Iris pigment epithelial cell (primary cell): ENCODE data around the gene CTRB1.
"Not testable (repeated sequence)": the region's sequence is repeated elsewhere in the genome, so short reads cannot be mapped to it uniquely, and the experiment has no call there.

Experiments used
- DNase-seq: peaks from one replicate; pipeline ENCODE4 v3.0.0-alpha.2; 2011; ENCODE audit warnings: low read depth

The CTRB1 gene

DNA sequence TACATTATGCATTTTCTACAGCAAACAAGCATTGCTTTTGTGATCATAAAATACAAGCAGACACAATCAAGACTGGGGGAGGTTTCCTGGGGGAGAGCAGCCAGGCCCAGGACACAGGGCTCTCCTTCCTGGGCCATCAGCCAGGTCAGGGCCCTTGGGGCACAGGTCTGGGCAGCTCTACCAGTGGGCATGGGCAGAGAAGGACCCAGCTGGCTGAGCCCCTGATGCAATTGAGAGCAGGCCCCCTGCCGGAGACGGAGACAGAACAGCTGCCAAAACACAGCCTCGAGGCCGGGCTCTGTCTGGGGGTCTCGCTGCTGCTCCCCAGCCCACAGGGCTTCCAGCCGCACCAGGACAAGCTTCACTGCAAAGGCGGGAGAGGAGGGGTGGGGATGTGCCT is 21.8 kb downstream of the CTRB1 start:
- DNase-seq: not testable (repeated sequence)

DNA sequence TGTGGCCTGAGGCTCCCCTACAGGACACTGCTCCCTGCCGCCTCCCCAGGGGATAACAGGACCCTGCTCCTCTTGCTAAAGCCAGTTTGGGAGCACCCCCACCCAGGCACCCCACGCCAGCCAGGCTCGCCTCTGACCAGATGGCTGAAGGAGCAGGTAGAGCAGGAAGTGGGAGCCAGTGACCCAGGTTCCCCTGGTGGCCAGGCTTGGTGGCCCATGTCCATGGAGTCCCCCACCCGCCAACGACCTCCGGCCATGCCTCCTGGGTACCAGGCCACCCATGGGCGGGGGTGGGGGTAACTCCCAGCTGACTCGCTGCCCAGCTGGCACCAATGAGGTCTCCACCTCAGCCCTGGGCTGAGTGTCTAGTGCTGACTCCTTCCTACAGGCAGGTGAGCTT is 22.6 kb downstream of the CTRB1 start:
- no peak for DNase-seq

DNA sequence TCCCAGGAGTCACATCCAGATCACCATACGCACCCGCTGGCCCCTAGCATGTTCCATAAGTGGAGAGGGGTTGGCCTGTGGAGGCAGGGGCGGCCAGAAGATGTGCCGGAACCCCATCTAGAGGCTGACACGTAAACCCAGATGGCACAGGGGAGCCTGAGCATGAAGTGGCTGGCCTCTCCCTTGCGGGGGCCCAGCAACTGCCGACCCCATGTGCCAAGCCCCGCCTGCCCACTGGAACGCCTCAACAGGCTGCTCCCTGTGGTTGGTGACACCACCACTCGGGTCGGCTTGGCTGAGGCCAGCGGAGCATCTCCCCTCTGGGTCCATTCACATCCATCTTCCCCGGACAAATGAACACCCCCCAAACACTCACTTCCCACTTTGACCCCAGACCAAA is 23.2 kb downstream of the CTRB1 start:
- DNase-seq: no peak

DNA sequence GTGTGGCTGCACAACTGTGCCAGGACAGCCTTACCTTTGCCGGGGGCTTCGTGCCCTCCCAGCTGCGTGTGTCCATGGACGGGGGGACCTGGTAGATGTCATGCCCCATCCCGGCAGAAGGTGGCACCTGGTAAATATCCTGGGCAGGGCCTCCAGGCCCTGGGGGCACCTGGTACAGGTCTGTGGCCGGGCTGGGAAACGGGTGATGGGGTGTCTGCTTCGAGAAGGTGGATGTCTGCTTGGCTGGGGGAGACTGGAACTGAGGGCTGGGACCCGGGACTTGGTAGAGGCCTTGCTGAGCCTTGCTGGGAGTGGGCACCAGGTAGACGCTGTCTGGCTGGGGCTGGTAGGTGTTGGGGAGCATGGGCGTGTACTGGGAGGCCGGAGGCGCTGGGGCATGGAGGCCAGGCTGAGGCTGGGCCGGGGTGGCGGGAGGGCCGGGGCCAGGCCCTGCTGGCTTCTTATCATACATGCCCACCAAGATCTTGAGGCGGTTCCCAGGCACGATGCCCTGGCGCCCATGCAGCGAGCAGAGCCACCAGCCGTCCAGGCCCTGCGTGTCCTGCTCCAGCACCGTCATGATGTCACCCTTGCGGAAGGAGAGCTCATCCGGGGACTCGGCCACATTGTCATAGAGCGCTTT is 23.8 kb downstream of the CTRB1 start:
- not testable (repeated sequence) for DNase-seq

DNA sequence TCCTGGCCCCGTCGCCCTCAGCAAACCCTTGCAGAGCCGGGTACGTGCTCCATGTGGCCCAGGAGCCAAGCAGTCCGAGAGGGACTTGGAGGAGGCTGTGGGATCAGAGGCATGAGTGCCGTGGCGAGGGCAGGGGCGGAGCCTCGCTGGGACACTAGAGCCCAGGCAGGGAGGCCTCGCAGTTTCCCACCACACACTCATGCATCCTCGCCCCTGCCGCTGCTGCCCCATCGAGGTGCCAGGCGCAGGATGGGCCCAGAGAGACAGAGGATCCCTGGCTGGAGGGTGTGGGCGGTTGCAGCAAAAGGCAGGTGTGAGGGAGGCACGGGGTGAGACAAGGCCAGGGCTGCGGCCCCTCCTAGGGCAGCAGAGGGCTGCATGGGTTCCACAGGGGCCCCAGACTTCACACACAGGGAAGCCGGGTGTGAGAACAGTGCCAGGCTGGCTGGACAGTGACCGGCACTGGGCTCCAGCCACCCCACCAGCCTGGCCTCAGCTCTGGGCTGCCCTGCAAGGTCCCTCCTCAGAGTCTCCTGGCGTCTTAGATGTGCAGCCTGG is 25.0 kb downstream of the CTRB1 start:
- no peak for DNase-seq

DNA sequence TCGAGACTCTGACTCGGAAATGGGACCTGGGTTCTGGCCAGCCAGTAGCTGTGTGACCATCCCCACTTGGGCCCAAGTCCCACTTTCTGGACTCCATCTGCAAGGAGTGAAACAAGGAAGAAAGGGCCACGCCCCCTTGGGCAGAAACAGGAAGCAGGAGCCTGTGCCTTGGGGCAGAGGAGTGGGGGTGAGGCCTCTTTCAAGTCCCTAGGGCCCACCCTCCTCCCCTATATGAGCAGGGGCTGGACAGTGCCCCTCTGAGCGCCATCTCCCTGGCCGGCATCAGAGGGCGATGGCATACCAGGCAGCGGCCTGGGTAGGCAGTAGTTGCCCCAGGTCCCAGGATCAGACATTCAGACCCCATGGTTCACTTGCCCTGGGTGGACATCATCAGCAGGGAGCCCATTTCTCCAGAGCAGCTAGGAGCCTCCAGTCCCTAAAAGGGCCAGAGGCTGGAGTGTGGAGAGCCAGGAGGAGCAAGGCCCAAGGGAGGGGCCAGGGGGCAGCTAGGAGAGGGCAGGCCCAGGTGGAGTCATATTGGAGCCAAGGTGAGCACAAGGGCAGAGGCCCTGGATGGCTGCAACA is 25.5 kb downstream of the CTRB1 start:
- DNase-seq: no peak

DNA sequence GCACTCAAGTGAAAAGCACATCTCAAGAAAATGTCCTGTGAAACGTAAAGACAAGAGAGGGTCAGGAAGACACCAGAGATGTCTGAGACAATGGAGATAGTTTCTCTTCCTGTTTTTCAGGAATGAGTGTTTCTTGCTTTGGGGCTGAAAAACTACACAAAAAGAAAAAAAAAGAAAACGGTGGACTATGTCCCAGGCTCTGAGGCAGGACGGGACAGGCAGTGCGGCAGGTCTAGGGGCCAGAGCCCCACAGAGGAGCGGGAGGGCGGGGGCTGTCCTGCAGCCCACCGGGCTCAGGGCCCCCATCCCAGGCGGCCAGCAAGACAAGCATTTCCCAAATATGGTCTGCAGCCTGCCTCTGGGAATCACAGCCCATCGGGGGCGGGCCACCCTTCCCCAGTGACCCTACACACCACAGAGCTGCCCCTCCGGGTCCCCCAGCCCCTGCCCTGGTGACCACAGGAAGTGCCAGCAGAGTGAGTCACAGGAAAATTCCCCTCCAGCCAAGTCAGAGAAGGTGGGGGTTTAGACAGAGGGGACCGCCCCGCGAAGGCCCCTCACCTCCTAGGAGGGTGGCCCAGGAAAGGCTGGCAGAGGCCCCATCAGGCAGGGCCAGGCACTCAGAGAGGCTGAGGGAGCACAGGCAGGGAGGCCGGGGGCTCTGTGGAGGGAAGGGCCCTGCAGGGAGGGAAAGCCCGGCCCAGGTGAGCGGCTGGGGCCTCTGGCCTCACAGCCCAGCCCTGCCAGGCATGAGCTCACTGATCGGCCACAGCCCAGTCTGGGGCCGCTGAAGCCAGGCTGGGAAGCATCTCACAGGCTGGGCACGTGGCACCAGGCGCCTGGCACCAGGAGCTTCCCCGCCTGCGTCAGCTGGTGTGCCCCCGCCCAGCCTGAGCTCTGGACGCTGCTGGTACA is 26.3 kb downstream of the CTRB1 start:
- DNase-seq: peak; percentile 95

DNA sequence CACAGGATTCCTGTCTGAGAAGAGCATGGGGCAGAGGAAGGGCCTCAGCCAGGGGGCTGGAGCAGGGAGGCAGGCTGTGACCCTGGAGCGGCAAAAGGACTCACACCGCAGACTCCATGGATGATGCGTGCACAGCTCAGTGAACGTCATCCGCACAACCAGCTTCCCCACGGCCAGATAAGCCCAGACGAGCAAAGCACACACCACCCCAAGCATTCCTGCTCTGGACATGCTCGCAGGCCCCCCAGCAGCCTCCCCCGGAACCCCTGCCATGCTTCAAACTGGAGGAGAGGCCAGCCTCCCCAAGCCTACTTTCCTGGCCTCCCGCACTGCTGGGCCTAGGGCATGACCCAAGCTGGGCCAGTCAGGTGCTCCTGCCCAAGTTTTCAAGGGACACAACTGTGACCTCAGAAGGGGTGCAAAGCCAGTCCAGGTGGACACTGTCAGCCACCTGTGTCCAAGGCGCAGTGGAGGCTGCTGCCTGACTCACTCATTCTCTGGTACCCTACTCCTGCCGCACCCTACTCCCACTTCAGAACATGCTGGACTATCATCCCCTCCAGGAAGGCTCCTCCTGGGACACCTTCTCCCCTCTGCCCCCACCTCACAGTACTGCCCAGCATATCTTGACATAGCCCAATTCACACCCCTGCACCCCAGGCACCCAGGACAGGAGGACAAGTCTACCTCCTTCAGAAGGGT is 27.9 kb downstream of the CTRB1 start:
- DNase-seq: peak; percentile 84

DNA sequence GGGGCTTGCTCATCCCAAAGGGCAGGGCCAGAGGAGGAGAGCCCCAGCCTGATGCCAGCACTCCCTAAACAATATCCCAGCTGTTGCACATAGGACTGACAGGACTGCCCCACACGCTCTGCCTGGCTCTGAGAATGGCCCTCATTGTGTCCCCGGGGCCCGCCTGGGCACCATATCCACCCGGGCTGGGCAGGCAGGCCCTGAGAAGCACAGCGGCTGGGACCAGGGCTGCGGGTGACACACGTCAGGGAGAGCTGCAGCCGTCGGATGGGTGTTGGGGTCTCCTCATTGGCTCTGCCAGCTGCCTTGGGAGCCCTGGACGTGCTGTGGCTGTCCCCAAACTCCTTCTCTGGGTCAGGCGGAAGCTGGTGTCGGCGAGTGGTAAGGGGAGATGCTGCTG is 28.5 kb downstream of the CTRB1 start:
- DNase-seq: no peak

DNA sequence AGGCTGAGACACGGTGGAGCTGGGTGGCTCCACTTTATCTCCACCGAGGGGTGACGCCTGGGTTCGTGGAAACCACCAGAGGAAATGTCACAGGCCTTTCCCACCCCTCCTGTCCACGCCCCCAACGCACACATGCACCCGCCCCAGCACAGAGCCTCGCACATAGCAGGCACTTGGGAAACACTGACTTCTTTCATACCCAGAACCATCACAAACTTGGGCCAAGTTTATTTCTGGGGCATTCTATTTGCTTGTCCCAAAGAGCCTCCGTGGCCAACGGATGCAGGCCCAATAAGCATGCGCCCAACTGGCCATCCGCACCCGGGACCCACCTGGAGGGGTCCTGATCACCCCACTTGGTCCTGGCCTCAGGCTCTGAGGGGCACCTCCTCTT is 29.4 kb downstream of the CTRB1 start:
- no peak for DNase-seq

DNA sequence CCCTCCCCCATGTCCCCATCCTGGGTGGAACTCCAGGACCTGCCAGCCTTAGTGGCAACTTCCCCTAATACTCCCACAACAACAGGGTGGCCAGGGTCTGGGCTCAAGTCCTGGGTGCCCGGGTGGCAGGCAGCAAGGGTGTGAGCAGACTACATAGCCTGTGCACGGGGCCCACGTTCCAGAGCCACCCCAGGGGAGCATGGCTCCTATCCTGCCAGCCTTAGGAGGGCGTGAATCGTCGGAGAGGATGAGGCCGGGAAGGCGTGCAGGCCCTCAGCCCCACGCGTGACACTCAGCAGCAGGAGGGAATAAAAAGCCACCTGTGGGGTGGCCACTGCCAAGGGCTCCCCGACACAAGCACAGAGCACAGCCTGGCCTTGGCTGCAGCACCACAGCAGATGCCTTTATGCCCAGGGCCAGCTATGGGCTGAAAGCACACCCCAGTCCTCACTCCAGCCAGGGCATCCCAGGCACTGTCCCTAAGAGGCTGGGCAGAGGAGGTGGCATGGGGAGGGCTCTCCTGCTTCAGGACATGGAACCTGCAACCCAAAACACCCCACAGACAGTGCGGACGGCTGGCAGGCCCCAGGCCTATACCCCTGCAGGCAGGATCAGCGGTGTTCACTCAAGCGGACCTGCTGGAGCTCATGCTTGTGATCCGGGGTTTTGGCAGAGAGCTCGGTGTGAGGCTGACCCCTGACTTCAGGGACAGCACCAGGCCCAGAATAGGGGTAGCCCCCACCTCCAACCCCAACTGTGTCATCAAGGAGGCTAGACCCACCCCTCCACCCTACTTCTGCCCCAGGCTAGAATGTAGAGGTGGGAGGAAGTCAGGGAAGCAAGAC is 30.0 kb downstream of the CTRB1 start:
- DNase-seq: no peak

DNA sequence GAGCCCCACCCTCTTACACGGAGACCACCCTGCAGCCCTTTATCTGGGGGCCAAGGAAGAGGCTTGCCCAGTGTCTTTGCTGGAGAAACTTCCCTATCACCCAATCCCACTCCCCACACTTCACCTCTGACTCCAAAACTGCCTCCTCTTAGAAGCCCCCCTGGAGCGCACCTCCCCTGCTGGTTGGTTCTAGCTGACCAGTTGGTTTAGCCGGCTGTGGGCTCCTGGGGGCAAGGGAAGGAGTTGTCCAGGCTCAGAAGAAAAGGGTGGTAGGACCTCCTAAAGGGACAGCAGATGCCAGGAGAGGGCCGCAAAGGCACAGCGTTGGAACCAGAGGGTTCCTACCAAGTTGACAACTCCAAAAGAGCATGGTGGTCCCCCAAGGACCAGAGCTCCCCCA is 30.7 kb downstream of the CTRB1 start:
- DNase-seq: no peak

DNA sequence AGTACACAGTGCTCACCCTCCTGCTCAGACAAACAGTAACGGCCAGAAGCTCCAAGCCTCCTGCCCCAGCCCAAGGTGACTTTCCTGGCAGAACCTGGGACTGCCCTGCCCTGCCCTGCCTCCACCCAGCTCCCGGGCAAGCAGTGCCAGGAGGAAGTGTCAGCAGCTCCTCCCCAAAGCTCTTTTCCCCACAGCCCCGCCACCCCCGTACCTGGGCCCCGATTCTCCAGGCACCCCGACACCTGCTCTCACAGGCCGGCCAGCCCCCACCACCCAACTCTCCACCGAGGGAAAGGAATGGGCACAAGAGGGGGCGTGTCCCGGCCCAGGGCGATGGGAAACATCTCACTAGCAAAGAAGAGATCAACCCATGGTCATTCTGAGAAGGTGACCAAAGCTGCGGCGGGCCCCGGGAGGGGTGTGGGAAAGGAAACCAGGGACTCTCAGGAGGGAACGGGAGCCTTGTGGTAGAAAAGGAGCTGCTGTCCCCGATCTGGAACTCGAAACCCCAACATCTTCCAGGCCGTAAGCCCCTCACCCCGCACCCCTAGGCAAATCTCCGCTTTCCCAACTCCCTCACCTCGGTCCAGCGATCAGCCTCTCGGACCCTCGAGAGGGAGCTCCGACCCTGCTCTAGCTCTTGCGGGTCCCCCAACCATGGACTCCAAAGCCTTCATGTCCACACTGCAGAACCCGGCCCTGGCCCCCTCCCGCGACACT is 31.5 kb downstream of the CTRB1 start:
- no peak for DNase-seq

DNA sequence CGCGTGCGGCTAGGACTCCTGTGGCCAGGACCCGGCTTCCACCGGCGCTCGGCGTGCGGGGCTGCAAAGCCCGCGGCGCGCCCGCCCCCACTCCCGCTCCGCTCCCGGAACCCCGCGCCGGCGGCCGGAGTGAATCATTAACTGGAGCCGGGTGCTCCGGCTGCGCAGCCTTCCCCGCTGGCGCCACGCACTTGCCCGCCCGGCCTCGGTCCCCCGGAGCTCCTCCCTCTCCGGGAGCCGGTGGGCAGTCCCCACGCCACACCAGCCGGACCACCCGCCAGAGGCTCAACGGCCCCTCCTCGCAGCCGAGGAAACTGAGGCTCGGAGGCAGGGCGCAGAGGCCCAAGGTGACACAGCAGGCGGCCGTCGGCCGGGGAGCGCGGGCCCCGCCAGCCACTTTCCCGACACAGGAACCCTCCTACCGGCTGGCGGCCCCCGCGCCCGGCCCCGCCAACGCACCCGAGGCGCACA is 32.1 kb downstream of the CTRB1 start:
- no peak for DNase-seq

DNA sequence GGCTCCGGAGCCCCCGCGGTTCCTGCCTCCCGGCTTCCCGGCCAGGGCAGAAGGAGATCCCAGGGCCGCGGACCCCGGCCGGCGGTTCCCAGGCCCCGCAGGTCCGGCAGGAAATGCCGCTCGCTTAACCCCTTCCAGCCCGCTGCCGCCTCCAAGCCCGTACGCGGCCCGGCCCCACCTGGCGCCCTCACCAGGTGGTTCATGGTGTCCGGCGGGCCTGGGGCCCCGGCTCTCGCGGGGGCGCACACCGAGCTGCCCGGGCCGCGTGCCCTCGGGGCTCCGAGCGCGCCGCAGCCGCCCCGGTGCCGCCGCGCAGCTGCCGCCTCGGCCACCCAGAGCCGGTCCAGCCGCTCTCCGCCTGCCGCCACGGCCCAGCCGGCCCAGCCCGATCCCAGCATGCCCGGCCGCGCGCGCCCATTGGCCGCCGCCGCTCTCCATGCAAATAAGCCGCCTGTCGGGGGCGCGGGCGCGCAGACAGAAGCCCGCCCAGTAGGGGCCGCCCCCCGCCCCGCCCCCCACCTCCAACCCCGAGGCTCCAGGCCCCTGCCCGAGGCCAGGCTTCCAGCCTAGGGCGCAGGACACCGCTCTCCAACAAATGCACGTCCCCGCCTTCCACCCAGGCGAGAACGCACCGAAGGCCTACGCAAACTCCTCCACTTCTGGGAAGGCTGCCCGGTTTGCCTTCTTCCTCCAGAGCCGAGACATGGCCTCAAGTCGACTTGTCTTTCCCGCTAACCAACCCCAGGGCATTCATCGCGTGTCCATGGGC is 32.7 kb downstream of the CTRB1 start, which contains the start of gene BCAR1:
Gene BCAR1, minus strand, starts transcription at position 345 of the 769 bp plus-strand sequence. Its CDS starts 142 bp downstream, at position 203.
- peak; percentile 90 for DNase-seq

DNA sequence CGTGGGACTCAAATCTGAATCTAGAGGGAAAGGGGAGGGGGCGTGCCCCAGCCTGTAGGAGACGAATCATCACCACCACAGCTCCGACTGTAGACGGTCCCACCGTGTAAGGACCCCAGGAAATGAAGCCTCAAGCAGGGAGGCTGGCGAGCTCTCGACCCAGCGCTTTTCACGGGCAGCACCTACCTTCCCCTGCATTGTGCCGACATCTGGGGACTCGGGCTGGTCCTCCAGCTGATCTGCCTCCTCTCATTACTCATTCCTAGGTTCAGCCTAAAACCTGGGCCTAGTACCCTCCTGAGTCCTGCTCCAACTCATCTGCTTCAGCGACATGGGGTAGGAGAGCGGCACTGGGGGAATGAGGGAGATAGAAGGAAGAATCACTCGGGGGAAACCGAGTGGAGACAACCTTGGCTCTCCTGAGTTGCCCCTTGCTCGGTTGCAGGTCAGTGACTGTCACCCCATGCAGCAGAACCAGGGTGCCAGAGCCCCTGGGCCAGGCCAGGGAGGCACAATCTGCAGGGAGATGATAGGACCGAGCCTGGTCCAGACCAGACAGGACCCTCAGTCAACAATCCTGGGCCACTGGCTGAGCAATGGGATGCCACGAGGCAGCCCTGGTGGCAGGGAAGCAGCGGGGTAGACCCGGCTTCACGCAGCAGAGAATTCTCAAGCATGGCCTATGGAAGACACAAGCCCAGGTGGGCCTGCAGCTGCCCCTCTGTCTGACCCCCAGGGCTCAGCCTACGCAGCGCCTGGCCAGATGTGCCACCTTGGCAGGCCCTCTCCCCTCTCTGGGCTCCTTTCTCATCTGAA is 33.5 kb downstream of the CTRB1 start:
- no peak for DNase-seq

DNA sequence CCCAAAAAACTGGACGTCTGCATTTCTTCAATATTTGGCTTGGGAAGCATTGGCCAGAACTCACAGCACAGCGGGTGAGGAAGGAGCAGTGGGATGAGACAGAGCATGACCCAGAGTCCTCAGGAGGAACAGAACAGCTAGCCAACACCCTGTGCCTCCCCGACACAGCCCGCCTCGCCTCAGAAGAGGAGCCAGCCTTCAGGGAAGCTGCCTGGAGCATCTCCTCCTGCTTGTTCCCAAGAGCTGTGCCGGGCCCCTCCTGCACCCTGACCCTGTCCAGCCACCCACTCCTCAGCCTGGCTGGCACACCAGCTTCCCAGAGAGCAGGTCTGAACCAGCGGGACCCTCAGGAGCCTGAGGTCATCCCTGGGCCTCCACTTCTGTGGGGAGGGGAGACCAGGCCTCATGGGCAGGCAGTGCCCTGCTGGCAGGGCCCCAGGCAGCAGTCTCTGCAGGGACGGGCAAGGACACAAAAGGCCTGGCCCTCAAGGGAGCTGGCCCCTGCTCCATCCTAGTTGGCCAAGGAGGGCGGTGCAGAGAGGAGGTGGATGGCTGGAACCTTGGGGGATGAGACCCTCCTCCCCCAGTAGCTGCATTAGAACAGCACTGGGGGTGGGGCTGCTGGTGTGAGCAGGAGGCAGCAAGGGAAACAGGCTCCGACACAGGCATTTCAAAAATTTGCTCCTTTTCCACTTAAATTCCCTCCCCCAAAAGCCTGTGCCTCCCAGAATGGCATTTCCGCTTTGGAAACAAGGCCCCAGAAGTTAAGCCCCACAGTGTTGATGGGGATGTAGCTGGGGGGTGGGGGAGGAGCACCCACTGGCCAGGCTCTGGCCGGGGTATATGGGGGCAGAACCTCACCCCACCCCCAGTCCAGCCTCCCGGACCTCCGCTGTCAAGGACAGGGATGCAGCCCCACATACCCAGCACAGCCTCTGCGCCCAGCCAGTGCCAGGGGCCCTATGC is 34.4 kb downstream of the CTRB1 start:
- DNase-seq: peak; percentile 75
